Subcutaneous adipose tissue (tissue), 4 donors: ENCODE data around the gene PPAN. TPM values are rescaled to one million over a fixed set of nuclear protein-coding genes. Genes with fewer than 3 reads are reported as not detected.

ENCODE experiments used
- CTCF ChIP-seq: fragments of 450-650 bp; IDR thresholded peaks from one replicate; pipeline ENCODE4 v1.5.1; 2016; ENCODE audit warnings: low read depth, mild to moderate bottlenecking, control low read depth, antibody characterized with exemption, moderate library complexity
- total RNA-seq, 4 donors: library from RNA; depleted of rRNA; stranded (reverse); fragments of >200 nt; gene quantifications; one replicate each; pipeline ENCODE4 v1.1.0, GENCODE V29; 2016

The PPAN gene
- total RNA-seq, 4 donors from 2014 or later: 14.2 to 31.8 (median 15.0) TPM

GRCh38 chr19:10110972-10111317, 4.8 kb downstream of the PPAN start:
- TF ChIP-seq CTCF: no peak

- TF ChIP-seq CTCF: no peak
These were observed 5.2 kb downstream of the PPAN start, which contains the start of gene P2RY11 for GRCh38 chr19:10111405-10111811. Gene P2RY11, plus strand, starts transcription at chr19:10111693. Its CDS starts 29 bp downstream, at chr19:10111722.

- TF ChIP-seq CTCF: no peak
These were observed 6.0 kb downstream of the PPAN start for GRCh38 chr19:10112037-10112761.

GRCh38 chr19:10112895-10113591, 6.9 kb downstream of the PPAN start:
- no peak for TF ChIP-seq CTCF

GRCh38 chr19:10113592-10113963, 7.4 kb downstream of the PPAN start:
- no peak for TF ChIP-seq CTCF

- TF ChIP-seq CTCF: no peak
These were observed 7.9 kb downstream of the PPAN start for GRCh38 chr19:10113964-10114650.
